ENCODE results near the gene ACY1.
A peak's percentile ranks its signal among the peaks of the same experiment; 100 is the strongest.

ACY1 gene

DNA sequence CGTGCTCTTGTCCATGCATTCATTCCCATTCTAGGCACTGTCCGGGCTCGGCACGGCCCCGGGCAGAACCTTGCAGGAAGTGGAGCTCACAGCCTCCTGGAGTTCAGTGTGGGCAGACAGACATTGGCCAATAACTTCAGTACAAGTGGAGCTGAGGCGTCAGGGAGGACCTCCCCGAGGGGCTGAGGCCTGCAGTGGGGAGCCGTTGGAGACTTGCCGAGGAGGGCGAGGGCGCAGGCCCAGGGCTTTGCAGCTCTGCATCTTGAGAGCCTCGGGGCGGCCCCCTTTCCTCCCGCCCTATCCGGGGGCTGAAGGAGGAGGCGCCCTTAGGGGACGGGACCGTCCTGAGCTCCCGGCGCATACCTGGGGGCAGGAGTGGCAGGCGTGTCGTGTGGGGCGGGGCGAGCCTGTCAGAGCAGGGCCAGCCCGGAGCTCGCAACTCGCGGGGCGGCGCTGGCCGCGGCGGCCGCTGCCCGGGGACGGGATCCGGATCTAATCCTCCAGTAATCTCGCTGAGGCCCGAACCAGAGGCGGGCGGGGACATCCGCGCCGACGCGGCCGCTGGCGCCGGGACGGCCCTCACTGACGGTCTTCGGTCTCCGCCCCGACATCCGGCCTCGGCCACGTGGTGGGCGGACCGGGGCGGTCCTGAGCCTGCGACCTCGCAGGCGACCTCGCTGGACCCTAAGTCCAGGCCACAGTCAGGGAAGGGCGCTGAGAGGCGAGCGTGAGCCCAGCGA is at the start of gene ACY1:
Gene ACY1 (plus strand): TSS at position 698 of the 740 bp plus-strand sequence. CDS start 530 bp downstream, outside the sequence.
- peak; percentile 68 to 79 for DNase-seq (ENCODE audit: low read depth in 2 of 2)

DNA sequence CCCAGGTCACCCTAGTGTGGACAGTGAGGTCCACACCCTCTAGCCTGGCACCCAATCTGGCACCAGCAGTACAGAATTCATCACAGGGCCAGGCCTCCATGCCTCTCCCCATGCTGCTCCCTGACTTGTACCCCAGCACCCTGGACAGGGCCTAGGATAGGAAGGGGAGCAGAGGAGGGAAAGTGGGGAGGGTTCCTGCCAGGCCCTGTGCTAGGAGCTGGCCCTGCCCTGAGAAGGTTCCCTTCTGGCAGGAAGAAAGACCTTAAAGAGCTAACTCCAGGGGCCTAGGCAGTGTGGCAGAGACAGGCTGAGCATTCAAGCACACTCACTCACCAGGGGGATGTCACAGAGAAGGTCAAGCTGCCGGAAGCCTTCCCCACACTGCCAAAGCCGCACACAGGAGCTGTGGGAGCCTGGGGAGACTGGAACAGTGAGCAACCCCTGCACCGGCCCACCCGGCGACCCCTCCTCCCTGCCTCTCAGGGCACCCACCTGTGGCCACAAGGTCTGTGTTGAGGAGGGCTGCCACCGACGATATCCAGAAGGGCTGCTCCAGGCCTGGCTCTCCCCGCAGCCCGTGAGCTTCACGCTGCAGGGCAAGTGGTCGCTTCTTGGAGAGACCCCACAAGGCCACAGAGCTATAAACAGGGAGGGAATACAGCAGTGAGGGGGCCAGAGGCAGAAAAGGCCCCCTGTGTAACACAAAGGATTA is 49.0 kb upstream of the ACY1 start:
- DNase-seq (ENCODE audit: low read depth in 2 of 2), result no peak

DNA sequence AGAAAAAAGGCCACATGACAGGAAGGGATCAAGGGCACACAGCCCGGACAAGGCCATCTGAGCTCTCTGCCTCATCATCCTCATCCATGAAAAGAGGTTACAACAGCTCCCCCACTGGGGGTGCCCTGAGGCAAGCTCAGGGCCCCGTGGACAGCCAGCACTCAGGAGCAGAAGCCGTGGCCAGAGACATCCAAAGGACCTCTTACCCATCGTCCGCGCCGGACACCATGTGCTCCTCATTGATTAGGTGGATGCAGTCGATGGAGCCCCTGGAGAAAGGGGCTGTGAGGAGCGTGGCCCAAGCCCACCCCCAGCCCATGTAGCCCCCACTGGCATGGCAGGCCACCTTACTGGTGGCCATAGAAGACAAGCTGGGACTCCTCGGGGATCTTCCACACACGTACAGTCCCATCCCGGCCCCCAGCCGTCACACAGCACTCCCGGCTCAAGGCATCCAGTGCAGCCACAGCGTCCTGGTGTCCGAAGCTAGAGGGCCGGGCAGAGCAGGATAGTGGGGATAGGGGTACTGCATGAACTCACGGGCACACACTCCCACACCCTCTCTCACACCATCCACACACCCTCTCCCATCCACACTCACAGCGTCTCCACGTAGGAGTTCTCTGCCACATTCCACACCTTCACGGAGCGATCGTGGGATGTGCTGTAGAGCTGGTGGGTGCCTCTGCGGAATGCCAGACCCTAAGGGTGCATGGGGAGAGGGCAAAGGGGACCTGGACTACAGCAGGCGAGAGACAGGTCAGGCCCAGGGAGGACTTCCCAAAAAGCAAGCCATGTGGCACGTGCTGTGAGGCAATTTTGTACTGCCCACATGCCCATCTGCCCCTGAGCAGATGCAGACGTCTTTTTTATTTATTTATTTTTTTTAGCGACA is 48.1 kb upstream of the ACY1 start:
- DNase-seq (ENCODE audit: low read depth in 2 of 2), result no peak

DNA sequence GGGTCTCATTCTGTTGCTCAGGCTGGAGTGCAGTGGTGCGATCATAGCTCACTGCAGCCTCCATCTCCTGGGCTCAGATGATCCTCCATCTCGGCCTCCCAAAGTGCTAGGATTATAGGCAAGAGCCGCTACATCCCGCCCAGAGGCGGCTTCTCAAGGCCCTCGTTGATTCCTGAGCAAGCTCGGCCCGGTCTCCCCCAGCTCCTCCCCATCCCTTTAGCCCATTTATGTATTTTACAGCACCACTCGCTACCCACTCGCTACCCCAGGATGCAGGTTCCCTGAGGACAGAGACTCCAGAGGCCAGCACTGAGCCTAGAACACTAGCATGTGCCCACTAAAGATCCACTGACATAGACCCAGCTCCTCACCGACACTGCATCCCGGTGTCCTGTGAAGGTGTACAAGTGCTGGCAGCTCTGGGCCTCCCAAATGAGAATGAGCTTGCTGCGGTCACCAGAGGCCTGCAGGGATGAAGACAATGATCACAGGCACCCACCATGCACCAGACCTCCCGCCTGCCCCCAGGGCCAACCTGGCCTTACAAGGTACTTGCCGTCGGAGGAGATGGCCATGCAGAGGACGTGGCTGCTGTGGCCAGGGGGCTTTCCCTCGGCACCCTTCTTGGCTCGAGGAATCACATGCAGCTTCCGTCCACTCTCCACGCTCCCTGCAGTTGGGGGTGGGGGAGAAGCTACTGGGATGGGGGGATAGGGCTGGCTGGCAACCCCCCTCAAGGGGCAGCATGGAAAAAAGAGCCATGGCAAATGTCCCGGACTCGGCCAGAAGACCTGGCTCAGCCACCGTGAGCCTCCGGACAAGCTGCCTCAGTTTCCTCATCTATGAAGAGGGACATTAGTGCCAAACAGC is 47.2 kb upstream of the ACY1 start:
- DNase-seq (ENCODE audit: low read depth in 2 of 2), result no peak

DNA sequence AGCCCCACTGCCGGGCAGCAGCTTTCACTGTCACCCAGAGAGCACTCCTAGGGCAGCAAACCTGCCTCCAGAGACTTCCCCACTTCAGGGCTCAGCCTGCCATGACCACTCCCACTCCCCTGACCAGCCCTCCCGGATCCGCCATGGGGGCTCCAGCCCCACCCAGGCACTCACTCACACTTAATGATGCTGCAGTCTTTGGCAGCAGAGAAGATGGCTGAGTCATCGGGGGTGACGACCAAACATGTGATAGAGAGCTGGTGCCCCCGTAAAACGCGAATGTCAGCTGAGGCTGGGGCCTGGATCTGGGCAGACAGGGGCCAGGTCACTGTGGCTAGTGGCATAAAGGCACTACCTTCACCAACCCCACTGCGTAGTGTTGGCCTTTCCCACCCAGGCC is 46.3 kb upstream of the ACY1 start:
- no peak for DNase-seq (ENCODE audit: low read depth in 2 of 2)

DNA sequence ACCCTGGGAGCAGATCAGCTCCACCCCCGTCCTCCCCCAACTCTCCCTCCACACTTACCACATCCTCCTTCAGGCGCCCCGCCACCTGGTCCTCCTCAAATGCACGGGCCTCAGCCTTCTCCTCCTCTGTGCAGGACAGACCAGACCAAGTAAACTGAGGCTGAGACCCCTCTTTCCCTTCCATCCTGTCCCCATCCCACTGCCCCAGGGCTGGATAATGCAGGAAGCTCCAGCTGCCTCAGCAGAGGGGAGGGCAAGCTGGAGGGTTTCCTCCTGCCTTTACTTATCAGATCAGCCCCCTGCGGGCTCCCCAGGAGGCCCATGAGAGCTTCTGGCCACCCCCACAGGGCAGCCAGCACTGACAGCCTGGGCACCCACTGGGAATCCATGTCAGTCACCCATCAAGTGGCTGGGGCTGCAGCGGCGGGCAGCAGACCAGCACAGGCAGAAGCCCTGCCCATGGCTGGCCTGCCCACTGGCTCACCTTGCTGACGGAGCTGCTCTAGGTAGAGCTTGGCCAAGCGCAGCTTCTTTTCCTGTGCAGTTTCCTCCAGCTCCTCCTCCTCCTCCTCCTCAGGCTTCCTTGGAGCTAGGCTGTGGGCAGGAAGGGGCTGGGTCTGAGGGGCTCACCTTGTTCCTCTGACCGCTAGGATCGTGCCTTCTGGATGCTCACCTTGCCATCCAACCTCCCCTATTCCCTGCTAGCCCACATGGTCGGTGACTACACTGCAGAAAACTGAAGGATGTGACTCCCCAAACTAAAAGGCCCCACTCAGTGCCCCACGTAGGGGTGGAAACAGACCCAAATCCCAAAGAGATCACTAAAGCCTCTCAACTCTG is 45.5 kb upstream of the ACY1 start:
- DNase-seq (ENCODE audit: low read depth in 2 of 2), result no peak

DNA sequence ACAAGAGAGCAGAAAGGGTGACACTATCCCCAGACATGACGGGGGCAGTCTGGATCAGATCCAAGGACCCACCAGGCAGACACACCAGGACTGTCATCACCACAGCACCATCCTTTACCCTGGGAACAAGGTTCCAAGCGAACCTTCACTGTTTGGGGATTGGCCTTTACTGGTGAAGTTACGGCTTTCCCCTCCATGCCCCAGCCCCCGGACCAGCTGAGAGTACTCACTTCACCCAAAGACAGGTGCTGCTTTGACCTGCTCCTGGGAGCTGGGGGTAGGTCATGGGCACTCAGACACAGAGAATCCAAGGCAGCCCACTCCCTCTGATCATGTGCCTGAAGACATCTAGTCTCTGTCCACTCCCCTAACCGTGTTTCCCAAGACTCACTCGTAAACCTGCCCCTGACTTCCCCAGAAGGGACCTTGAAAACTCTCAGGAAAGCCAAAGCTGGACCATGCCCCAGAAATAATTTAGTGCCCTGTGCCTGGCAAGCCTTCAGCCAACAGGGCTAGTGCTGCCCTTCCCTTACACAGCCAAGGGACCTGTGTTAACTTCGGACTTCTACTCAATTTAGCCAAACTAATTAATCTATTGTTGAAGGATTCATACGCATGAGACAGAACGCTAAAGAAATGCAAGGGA is 44.4 kb upstream of the ACY1 start:
- DNase-seq (ENCODE audit: low read depth in 2 of 2), result no peak

DNA sequence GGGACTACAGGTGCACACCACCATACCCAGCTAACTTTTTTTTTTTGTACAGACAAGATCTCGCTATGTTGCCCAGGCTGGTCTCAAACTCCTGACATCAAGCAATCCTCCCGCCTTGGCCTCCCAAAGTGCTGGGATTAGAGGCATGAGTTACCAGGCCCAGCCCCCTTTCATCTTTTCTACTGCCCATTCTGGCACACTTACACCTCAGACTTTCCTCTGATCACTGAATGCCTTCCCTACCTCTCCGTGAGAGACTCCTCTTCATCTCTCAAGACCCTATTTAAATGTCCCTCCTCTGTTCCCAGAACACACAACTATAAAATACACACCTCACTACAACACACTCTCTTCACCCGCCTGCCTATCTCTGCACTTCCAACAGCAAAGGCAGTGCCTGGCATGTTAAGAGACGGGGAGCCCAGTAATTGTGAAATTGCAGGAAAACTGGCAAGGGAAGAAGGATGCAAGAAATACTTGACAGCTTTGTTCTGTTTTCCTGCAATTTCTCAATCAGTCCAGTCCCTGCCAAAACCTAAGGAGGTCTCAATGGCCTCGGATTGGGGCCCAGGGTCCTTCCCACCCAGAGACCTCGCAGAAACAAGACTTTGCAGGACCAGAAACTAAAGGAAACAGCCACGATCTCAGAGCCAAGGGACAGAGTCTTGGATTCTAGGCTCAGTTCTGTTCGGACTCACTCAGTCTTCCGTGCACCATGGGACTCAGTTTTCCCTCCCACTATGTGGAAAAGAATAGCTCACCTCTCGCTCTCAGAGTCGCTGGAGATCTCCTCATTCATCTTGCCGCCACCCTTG is 42.5 kb upstream of the ACY1 start:
- no peak for DNase-seq (ENCODE audit: low read depth in 2 of 2)

DNA sequence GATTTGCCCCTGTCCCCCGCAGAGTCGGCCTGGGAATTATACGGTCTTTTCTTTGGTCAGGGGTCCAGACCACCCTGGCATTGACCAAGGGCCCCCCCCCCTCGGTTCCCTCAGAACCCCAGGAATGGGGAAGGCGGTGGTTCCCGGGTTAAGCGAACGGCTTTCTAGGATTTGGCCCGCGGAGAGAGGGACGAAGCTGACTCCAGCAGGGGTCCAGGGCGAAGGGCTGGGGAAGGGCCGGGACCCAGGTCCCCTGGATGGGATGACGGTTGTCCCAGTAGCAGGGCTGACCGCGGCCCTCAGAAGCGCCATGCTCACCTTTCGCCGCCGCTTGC is 41.9 kb upstream of the ACY1 start:
- no peak for DNase-seq (ENCODE audit: low read depth in 2 of 2)

DNA sequence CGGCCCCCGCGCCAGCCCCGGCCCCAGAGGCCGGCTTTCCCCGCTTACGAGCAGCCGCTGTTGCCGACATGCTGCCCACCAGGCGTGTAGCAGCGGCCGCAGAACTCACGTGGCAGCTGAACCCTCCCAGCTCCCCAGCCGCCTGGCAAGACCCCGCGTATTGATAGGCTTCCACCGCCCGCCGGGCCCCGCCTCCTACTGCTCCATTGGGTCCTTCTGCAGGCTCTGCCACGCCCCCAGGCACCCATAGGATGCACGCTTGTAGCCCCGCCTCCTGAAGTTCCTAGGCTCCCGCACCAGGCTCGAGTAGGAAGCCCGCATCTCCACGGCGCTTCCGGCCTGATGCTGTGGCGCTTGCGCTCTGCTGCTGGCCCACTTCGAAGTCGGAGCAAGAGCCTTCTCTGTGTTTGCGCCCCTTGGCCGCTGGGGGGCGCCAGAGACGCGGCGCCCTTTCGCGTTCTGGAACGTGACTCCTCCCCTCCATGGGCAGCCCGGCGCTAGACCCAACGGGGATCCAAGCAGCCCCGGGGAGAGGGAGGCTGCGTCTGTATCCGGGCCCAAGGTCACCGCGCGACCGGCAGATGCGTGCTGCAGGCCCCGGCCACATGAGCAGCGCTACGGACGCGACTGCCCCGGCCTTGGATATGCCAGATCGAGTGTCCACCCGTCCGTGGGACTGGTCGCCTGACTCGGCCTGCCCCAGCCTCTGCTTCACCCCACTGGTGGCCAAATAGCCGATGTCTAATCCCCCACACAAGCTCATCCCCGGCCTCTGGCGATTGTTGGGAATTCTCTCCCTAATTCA is 41.3 kb upstream of the ACY1 start, which contains the start of the genes PARP3 and RRP9:
Gene PARP3 (plus strand): TSS at position 566 of the 805 bp plus-strand sequence. CDS start 993 bp downstream, outside the sequence.
Gene RRP9 (minus strand): TSS at position 107 of the 805 bp plus-strand sequence. CDS start 37 bp downstream, at position 70.
- DNase-seq (ENCODE audit: low read depth in 2 of 2), result peak; percentile 100

DNA sequence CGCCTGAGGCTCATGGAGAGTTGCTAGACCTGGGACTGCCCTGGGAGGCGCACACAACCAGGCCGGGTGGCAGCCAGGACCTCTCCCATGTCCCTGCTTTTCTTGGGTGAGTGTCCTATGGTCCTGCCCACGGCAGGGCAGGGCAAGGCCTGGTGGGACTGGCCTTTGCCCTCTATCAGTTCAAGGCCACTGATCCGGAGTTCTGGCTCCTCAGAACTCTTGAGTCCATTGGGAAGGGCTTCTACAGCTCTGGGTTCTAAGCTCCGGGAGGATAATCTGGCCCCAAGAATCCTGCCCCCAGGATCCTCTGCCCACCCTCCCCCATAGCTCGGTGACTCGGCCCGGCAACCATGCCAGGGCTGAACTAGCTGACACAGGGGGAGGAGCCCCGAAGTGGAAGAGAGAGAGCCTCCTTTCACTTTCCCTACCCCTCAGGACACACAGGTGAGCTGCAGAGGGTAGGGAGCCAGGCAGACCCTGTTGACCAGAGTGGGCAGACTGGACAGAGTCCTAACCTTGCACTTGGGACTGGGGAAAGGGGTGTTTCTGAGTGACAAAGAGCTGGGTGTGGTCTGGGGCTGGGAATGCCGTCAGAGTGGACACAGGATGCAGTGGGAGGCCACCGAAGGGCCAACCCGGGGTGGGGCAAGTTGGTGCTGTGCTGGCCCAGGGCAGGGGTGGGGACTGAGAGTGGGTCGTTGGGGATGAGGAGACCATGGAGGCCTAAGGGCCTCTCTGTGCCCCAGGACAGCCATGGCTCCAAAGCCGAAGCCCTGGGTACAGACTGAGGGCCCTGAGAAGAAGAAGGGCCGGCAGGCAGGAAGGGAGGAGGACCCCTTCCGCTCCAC is 40.5 kb upstream of the ACY1 start:
- peak; percentile 45 to 55 for DNase-seq (ENCODE audit: low read depth in 2 of 2)

DNA sequence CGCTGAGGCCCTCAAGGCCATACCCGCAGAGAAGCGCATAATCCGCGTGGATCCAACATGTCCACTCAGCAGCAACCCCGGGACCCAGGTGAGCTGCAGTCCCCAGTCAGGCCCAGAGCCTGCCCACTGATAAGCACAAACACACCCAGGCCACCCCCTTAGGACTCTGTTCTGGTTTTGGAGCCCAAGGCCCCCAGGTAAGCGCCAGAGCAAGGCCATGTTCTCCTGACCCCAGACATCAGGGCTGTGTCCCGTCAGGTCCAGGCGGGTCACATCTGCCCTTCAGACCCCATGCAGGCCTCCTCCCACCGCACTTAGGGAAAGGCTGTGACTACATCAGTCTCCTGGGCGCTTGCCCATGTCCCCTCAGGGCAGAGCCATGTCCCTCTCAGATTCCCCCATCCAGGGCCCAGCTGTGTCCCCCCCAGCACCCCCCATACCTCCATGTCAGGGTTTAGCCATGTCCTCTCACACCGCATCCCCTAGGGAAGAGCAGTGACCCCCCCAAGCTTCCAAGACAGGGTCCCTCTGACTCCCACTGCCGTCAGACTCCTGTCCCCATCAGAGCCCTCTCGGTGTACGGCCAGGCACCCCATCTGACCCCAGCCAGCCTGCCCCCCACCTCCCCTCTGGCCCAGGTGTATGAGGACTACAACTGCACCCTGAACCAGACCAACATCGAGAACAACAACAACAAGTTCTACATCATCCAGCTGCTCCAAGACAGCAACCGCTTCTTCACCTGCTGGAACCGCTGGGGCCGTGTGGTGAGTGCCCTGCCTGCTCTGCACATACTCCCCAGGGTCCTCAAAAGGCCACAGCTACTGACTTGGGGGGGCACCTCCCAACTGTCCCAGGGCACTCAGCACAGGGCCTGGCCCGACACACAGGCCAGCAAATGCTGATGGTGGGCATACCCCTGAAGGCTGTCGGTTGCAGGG is 39.6 kb upstream of the ACY1 start:
- DNase-seq (ENCODE audit: low read depth in 2 of 2), result no peak

DNA sequence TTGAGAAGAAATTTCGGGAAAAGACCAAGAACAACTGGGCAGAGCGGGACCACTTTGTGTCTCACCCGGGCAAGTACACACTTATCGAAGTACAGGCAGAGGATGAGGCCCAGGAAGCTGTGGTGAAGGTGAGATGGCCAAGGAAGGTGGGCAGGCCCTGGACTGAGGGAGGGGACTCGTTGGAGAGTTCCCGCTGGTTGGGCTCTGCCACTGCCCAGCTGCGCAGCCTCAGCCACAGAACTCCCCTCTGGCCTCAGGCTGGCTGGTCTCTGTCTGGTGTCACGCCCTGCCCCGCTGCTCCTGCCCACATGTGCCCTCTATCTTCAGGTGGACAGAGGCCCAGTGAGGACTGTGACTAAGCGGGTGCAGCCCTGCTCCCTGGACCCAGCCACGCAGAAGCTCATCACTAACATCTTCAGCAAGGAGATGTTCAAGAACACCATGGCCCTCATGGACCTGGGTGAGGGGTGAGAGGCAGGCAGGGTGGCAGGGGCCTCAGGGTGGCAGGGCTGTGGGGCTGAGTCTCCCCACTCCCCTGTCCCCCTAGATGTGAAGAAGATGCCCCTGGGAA is 38.8 kb upstream of the ACY1 start:
- no peak for DNase-seq (ENCODE audit: low read depth in 2 of 2)

DNA sequence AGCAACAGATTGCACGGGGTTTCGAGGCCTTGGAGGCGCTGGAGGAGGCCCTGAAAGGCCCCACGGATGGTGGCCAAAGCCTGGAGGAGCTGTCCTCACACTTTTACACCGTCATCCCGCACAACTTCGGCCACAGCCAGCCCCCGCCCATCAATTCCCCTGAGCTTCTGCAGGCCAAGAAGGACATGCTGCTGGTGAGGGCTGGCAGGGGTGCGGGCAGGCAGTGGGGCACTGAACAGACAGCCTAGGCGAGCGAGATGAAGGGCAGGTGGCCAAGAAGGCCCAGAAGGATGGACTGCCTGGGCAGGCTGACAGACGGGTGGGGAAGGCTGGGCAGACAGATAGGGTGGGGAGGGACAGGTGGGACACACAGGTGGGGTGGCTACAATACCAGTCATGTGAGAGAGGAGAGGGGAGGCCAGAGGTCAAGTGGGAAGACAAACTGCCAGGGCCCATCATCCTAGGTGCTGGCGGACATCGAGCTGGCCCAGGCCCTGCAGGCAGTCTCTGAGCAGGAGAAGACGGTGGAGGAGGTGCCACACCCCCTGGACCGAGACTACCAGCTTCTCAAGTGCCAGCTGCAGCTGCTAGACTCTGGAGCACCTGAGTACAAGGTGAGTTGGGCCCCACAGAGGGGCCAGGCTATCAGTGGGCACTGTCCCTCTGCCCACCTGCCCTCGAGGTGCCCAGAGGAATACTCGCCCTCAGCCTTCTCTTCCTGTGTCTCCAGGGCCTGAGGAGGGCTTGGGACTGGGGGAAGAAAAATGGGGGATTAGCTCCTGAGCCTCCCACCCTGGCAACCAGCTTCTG is 38.1 kb upstream of the ACY1 start:
- no peak for DNase-seq (ENCODE audit: low read depth in 2 of 2)
